Activated naive CD4-positive, alpha-beta T cell treated with anti-CD3 and anti-CD28 coated beads, Interleukin-2, amount 50 U/mL, for 72 hours (primary cell): Measurements from ENCODE around the gene SYCE1. TPM values are rescaled to one million over a fixed set of nuclear protein-coding genes. Genes with fewer than 3 reads are reported as not detected.
"Not testable (repeated sequence)": the region's sequence is repeated elsewhere in the genome, so short reads cannot be mapped to it uniquely, and the experiment has no call there.

Experiments used
- ATAC-seq, 2 donors: fragments of 150-1000 bp; cut with Tn5 transposase; 2 replicates each; pipeline ENCODE4 v1.10.0; 2021; ENCODE audit warnings: mild to moderate bottlenecking in 2 of 2, moderate library complexity in 2 of 2
- DNase-seq, 2 donors: peaks; one replicate each; pipeline ENCODE4 v3.0.0; 2021 to 2022; ENCODE audit warnings: low spot score in 2 of 2
- H3K27ac Mint-ChIP-seq, 2 donors: one replicate each; pipeline ENCODE4 v1.8.0; 2022; ENCODE audit warnings: mild to moderate bottlenecking in 2 of 2, mixed read lengths in 2 of 2
- H3K36me3 Mint-ChIP-seq, 2 donors: one replicate each; pipeline ENCODE4 v1.8.0; 2022; ENCODE audit warnings: mixed read lengths in 2 of 2
- H3K9me3 Mint-ChIP-seq, 2 donors: one replicate each; pipeline ENCODE4 v1.8.0; 2022; ENCODE audit warnings: mixed read lengths in 2 of 2
- total RNA-seq, 2 donors: library from RNA; stranded (reverse); gene quantifications; one replicate each; pipeline ENCODE4 v1.2.3, GENCODE V29; 2022

Gene SYCE1
- total RNA-seq, 2 donors from 2014 or later = 0.14 TPM; not detected in 1

GRCh38 chr10:133528296-133528844 is 37.0 kb downstream of the SYCE1 start:
- ATAC-seq = no peak
- Mint-ChIP-seq H3K27ac (no peak overlapping the region), H3K36me3 (peaks cover 0 to 14% of the 10 kb centered on the region in 2 donors), H3K9me3 (peaks cover 1 to 3% of the 10 kb centered on the region in 2 donors)
- DNase-seq = no peak

- peaks cover 0 to 20% of the 10 kb centered on the region in 2 donors for H3K36me3 Mint-ChIP-seq
- DNase-seq (no peak), ATAC-seq (no peak)
- peaks cover 7 to 9% of the 10 kb centered on the region in 2 donors for H3K9me3 Mint-ChIP-seq
- no peak overlapping the region for H3K27ac Mint-ChIP-seq
These were observed 37.6 kb downstream of the SYCE1 start for GRCh38 chr10:133527771-133528271.

GRCh38 chr10:133526957-133527588 is 38.3 kb downstream of the SYCE1 start, which contains the start of gene CYP2E1:
TSS of gene CYP2E1 (plus strand) at chr10:133527363. CDS start at chr10:133527396, 33 bp downstream.
- ATAC-seq = no peak

GRCh38 chr10:133525444-133525843 is 39.9 kb downstream of the SYCE1 start:
- H3K36me3 Mint-ChIP-seq = peaks cover 6 to 23% of the 10 kb centered on the region in 2 donors
- DNase-seq (no peak), ATAC-seq (no peak)
- H3K27ac Mint-ChIP-seq = no peak overlapping the region
- H3K9me3 Mint-ChIP-seq = peaks cover 9 to 12% of the 10 kb centered on the region in 2 donors

More at GRCh38 chr10:133526957-133527588, 38.3 kb downstream of the SYCE1 start, which contains the start of gene CYP2E1:
- H3K27ac Mint-ChIP-seq = no peak within 1 kb of the TSS
- peaks cover 9 to 12% of the 10 kb centered on the region in 2 donors for H3K9me3 Mint-ChIP-seq
- DNase-seq = no peak
- H3K36me3 Mint-ChIP-seq = peaks cover 0 to 23% of the 10 kb centered on the region in 2 donors

GRCh38 chr10:133523631-133524203 is 41.7 kb downstream of the SYCE1 start:
- H3K36me3 Mint-ChIP-seq = peaks cover 6 to 17% of the 10 kb centered on the region in 2 donors
- DNase-seq = no peak
- H3K27ac Mint-ChIP-seq = no peak overlapping the region
- peaks cover 9 to 12% of the 10 kb centered on the region in 2 donors for H3K9me3 Mint-ChIP-seq
- no peak for ATAC-seq

- Mint-ChIP-seq H3K36me3 (peaks cover 6 to 12% of the 10 kb centered on the region in 2 donors), H3K9me3 (peaks cover 9 to 12% of the 10 kb centered on the region in 2 donors), H3K27ac (peak overlapping the region in 1 of 2 donors; percentile 36)
- peak; percentile 91 to 98 for DNase-seq
- ATAC-seq = peak; percentile 99 to 100
These were observed 45.1 kb downstream of the SYCE1 start for GRCh38 chr10:133520193-133520738.

GRCh38 chr10:133518517-133518916 is 46.9 kb downstream of the SYCE1 start:
- ATAC-seq, DNase-seq, H3K27ac Mint-ChIP-seq: not testable (repeated sequence)
- Mint-ChIP-seq H3K9me3 (peaks cover 9 to 10% of the 10 kb centered on the region in 2 donors), H3K36me3 (peaks cover 6 to 10% of the 10 kb centered on the region in 2 donors)

- no peak for DNase-seq
- H3K36me3 Mint-ChIP-seq = peaks cover 0 to 5% of the 10 kb centered on the region in 2 donors
- H3K27ac Mint-ChIP-seq = no peak overlapping the region
- H3K9me3 Mint-ChIP-seq = no peaks in the 10 kb centered on the region
- no peak for ATAC-seq
These were observed 49.3 kb downstream of the SYCE1 start for GRCh38 chr10:133516057-133516456.

- no peak overlapping the region for H3K27ac Mint-ChIP-seq
- H3K36me3 Mint-ChIP-seq = no peaks in the 10 kb centered on the region
- no peak for ATAC-seq
- no peaks in the 10 kb centered on the region for H3K9me3 Mint-ChIP-seq
- DNase-seq = no peak
These were observed 49.9 kb downstream of the SYCE1 start for GRCh38 chr10:133515471-133515870.

- ATAC-seq = no peak
- Mint-ChIP-seq H3K36me3 (peaks cover 5 to 12% of the 10 kb centered on the region in 2 donors), H3K9me3 (peaks cover 10 to 11% of the 10 kb centered on the region in 2 donors), H3K27ac (no peak overlapping the region)
- DNase-seq = no peak
These were observed 53.4 kb downstream of the SYCE1 start for GRCh38 chr10:133511907-133512528.

- no peak for ATAC-seq
- Mint-ChIP-seq H3K27ac (no peak overlapping the region), H3K9me3 (peaks cover 10 to 11% of the 10 kb centered on the region in 2 donors), H3K36me3 (peaks cover 5 to 12% of the 10 kb centered on the region in 2 donors)
- no peak for DNase-seq
These were observed 54.0 kb downstream of the SYCE1 start for GRCh38 chr10:133511408-133511807.

- Mint-ChIP-seq H3K27ac (no peak overlapping the region), H3K9me3 (peaks cover 10 to 11% of the 10 kb centered on the region in 2 donors), H3K36me3 (peaks cover 5 to 12% of the 10 kb centered on the region in 2 donors)
- DNase-seq (no peak), ATAC-seq (no peak)
These were observed 55.7 kb downstream of the SYCE1 start for GRCh38 chr10:133509700-133510099.

Other genes starting within 250 kb of the SYCE1 start
- not detected for gene CALY, start 228.7 kb downstream of the SYCE1 start, total RNA-seq
- gene PRAP1, start 218.2 kb downstream of the SYCE1 start, total RNA-seq = not detected
- 10 to 100 TPM; 24.1 to 24.2 TPM for gene FUOM, start 207.6 kb downstream of the SYCE1 start, total RNA-seq
- 10 to 100 TPM; 58.5 to 86.0 TPM for gene ECHS1, start 192.2 kb downstream of the SYCE1 start, total RNA-seq
- gene PAOX, start 186.3 kb downstream of the SYCE1 start, total RNA-seq = 1 to 10 TPM; 3.9 to 5.6 TPM
- 10 to 100 TPM; 39.8 to 65.0 TPM for gene MTG1, start 171.4 kb downstream of the SYCE1 start, total RNA-seq
- not detected for gene SPRN, start 141.0 kb downstream of the SYCE1 start, total RNA-seq
- 1 to 10 TPM; 2.1 to 3.8 TPM for gene SCART1, start 111.6 kb downstream of the SYCE1 start, total RNA-seq
- gene CYP2E1, start 38.2 kb downstream of the SYCE1 start, total RNA-seq = under 1 TPM; 0.32 to 0.99 TPM
- under 1 TPM in 1 of 2 donors, not detected in 1; 0.32 TPM for gene FRG2B, start 61.2 kb upstream of the SYCE1 start, total RNA-seq